ENCODE data around the gene NR5A2.
A peak's percentile ranks its signal among the peaks of the same experiment; 100 is the strongest.

Gene NR5A2

GRCh38 chr1:200205216-200205995 lies 177.9 kb downstream of the NR5A2 start:
- DNase-seq (ENCODE audit: low read depth, low spot score), result no peak
- H3K4me3 ChIP-seq (ENCODE audit: low read depth, low read length), result no peak overlapping the region
- ChIA-PET POLR2A (no interaction called here), CTCF (interaction anchor here (0.9 kb wide), 1 partner anchor 18 kb away, joined by 3 read pairs; no protein-coding TSS in a partner anchor)
- TF ChIP-seq CTCF (IDR thresholded peaks at IDR 0.05; ENCODE audit: insufficient read depth, low read length, missing control alignments), result no peak

- ChIA-PET CTCF (no interaction called here), POLR2A (no interaction called here)
- no peak overlapping the region for H3K4me3 ChIP-seq (ENCODE audit: low read depth, low read length)
- TF ChIP-seq CTCF (IDR thresholded peaks at IDR 0.05; ENCODE audit: insufficient read depth, low read length, missing control alignments), result no peak
- peak; percentile 47 for DNase-seq (ENCODE audit: low read depth, low spot score)
Observed at GRCh38 chr1:200206340-200206739, 178.8 kb downstream of the NR5A2 start.

GRCh38 chr1:200206761-200207160 lies 179.3 kb downstream of the NR5A2 start:
- ChIA-PET CTCF (no interaction called here), POLR2A (interaction anchor here (0.6 kb wide), 1 partner anchor 165 kb away, joined by 3 read pairs; no protein-coding TSS in a partner anchor)
- no peak for DNase-seq (ENCODE audit: low read depth, low spot score)
- no peak overlapping the region for H3K4me3 ChIP-seq (ENCODE audit: low read depth, low read length)
- no peak for TF ChIP-seq CTCF (IDR thresholded peaks at IDR 0.05; ENCODE audit: insufficient read depth, low read length, missing control alignments)

- CTCF ChIA-PET, result no interaction called here
- DNase-seq (ENCODE audit: low read depth, low spot score), result no peak
- H3K4me3 ChIP-seq (ENCODE audit: low read depth, low read length), result no peak overlapping the region
- POLR2A ChIA-PET, result no interaction called here
- no peak for TF ChIP-seq CTCF (IDR thresholded peaks at IDR 0.05; ENCODE audit: insufficient read depth, low read length, missing control alignments)
Observed at GRCh38 chr1:200207711-200208126, 180.2 kb downstream of the NR5A2 start.

GRCh38 chr1:200211157-200211556 lies 183.6 kb downstream of the NR5A2 start:
- CTCF ChIA-PET, result interaction anchor here (0.8 to 1.4 kb wide), 4 partner anchors 11 to 279 kb away, joined by 3 to 6 read pairs (median 4); no protein-coding TSS in a partner anchor
- POLR2A ChIA-PET, result interaction anchor here (0.9 kb wide), 1 partner anchor 526 kb away, joined by 4 read pairs; no protein-coding TSS in a partner anchor
- TF ChIP-seq CTCF (IDR thresholded peaks at IDR 0.05; ENCODE audit: insufficient read depth, low read length, missing control alignments), result no peak
- H3K4me3 ChIP-seq (ENCODE audit: low read depth, low read length), result no peak overlapping the region
- DNase-seq (ENCODE audit: low read depth, low spot score), result no peak

- no peak for DNase-seq (ENCODE audit: low read depth, low spot score)
- TF ChIP-seq CTCF (IDR thresholded peaks at IDR 0.05; ENCODE audit: insufficient read depth, low read length, missing control alignments), result no peak
- POLR2A ChIA-PET, result no interaction called here
- CTCF ChIA-PET, result no interaction called here
- H3K4me3 ChIP-seq (ENCODE audit: low read depth, low read length), result no peak overlapping the region
Observed at GRCh38 chr1:200213392-200213791, 185.9 kb downstream of the NR5A2 start.

Data from AG04449 (cell line).